Calu3 (cell line): ENCODE results near the gene PTPN23. TPM values are rescaled to one million over a fixed set of nuclear protein-coding genes. Genes with fewer than 3 reads are reported as not detected.
"Not testable (repeated sequence)": the region's sequence is repeated elsewhere in the genome, so short reads cannot be mapped to it uniquely, and the experiment has no call there.

Experiments
- BruUV-seq: library from RNA; stranded (reverse); fragments of 400-500 nt; replicated peaks from 2 replicates; lab custom pipeline; 2021; lab: Mats Ljungman, UMichigan
- CTCF ChIA-PET: fragments of 300-600 bp; sonication (Branson Sonifier 250); formaldehyde crosslinking; loops from one replicate; lab custom pipeline; 2022; ENCODE audit warnings: antibody characterized with exemption; lab: Charles Lee
- DNase-seq: peaks from one replicate; pipeline ENCODE4 v3.0.0; 2022
- H3K27ac Mint-ChIP-seq: one replicate; pipeline ENCODE4 v1.8.0; 2022; ENCODE audit warnings: mixed read lengths; ENCODE audit not compliant: unreplicated experiment
- H3K27me3 Mint-ChIP-seq: one replicate; pipeline ENCODE4 v1.8.0; 2022; ENCODE audit warnings: mixed read lengths; ENCODE audit not compliant: unreplicated experiment
- H3K36me3 Mint-ChIP-seq: one replicate; pipeline ENCODE4 v1.8.0; 2022; ENCODE audit warnings: mild to moderate bottlenecking, moderate library complexity, mixed read lengths; ENCODE audit not compliant: insufficient read depth, unreplicated experiment
- H3K4me1 Mint-ChIP-seq: one replicate; pipeline ENCODE4 v1.8.0; 2022; ENCODE audit warnings: mild to moderate bottlenecking, low read depth, mixed read lengths; ENCODE audit not compliant: unreplicated experiment
- H3K4me3 Mint-ChIP-seq: one replicate; pipeline ENCODE4 v1.8.0; 2022; ENCODE audit warnings: mild to moderate bottlenecking, low read depth, moderate library complexity, mixed read lengths; ENCODE audit not compliant: unreplicated experiment
- H3K9me3 Mint-ChIP-seq: one replicate; pipeline ENCODE4 v1.8.0; 2022; ENCODE audit warnings: low read depth, mixed read lengths; ENCODE audit not compliant: unreplicated experiment
- intact Hi-C: fragments of 100-400 bp; cut with micrococcal nuclease; formaldehyde crosslinking; loops from one replicate; pipeline ENCODE4 v1.10.0; 2022; ENCODE audit not compliant: unreplicated experiment
- total RNA-seq: library from RNA; stranded (reverse); gene quantifications from 2 replicates; pipeline ENCODE4 v1.2.3, GENCODE V29; 2022
- TF ChIP-seq, protein P1 (sequence below): fragments of 200-600 bp; IDR thresholded peaks from one replicate; pipeline ENCODE4 v1.8.0; 2022; ENCODE audit warnings: antibody characterized with exemption; ENCODE audit not compliant: unreplicated experiment

The PTPN23 gene
- total RNA-seq, 1 experiment from 2014 or later = 57.6 TPM

DNA sequence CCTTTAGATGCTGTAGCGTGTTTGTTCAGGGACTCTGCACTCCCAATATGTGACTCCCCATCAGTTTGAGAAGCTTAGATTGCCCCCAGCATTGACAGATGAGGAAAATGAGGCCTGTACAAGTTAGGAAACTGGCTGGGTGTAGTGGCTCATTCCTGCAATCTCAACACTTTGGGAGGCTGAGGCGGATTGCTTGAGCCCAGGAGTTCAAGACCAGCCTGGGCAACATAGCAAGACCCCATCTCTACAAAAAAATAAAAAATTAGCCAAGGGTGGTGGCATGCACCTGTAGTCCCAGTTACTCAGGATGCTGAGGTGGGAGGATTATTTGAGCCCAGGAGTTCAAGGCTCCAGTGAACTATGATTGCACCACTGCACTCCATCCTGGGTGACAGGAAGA, 14.0 kb upstream of the PTPN23 start:
- CTCF ChIA-PET = no interaction called here
- intact Hi-C loops = no loop called here
- no peak for DNase-seq
- no peaks in the 10 kb centered on the region for H3K9me3 Mint-ChIP-seq
- BruUV-seq = no TSS peak
- H3K27ac Mint-ChIP-seq = no peak overlapping the region
- no peak overlapping the region for H3K4me3 Mint-ChIP-seq
- no peaks in the 10 kb centered on the region for H3K27me3 Mint-ChIP-seq
- H3K4me1 Mint-ChIP-seq = no peaks in the 10 kb centered on the region
- H3K36me3 Mint-ChIP-seq = no peaks in the 10 kb centered on the region
- TF ChIP-seq, protein P1, sequence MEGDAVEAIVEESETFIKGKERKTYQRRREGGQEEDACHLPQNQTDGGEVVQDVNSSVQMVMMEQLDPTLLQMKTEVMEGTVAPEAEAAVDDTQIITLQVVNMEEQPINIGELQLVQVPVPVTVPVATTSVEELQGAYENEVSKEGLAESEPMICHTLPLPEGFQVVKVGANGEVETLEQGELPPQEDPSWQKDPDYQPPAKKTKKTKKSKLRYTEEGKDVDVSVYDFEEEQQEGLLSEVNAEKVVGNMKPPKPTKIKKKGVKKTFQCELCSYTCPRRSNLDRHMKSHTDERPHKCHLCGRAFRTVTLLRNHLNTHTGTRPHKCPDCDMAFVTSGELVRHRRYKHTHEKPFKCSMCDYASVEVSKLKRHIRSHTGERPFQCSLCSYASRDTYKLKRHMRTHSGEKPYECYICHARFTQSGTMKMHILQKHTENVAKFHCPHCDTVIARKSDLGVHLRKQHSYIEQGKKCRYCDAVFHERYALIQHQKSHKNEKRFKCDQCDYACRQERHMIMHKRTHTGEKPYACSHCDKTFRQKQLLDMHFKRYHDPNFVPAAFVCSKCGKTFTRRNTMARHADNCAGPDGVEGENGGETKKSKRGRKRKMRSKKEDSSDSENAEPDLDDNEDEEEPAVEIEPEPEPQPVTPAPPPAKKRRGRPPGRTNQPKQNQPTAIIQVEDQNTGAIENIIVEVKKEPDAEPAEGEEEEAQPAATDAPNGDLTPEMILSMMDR = no peak

- no peaks in the 10 kb centered on the region for H3K9me3 Mint-ChIP-seq
- TF ChIP-seq, protein P1 = no peak
- H3K4me3 Mint-ChIP-seq = no peak overlapping the region
- intact Hi-C loops = no loop called here
- BruUV-seq = no TSS peak
- no peaks in the 10 kb centered on the region for H3K36me3 Mint-ChIP-seq
- H3K27ac Mint-ChIP-seq = no peak overlapping the region
- DNase-seq = no peak
- H3K27me3 Mint-ChIP-seq = no peaks in the 10 kb centered on the region
- H3K4me1 Mint-ChIP-seq = no peaks in the 10 kb centered on the region
- CTCF ChIA-PET = no interaction called here
Measured at GRCh38 chr3:47367631-47368030, 13.2 kb upstream of the PTPN23 start.

DNA sequence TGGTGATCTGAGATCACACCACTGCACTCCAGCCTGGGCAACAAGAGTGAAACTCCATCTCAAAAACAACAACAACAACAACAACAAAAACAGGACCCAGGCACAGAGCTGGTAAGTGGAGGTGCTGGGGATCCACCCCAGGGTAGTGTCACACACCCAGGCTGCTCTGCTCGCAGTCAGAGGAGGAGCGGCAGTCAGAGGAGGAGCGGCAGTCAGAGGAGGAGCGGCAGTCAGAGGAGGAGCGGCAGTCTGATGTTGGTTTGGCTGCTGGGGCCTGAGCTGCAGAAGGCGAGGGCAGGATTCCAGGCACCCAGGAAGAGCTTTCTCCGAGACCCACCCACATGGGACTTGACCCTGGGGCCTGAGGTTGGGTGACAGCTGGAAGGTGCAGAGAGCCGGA, 10.8 kb upstream of the PTPN23 start:
- intact Hi-C loops = loop anchor here (5.0 kb wide), 1 partner anchor 663 kb away; no protein-coding TSS in a partner anchor
- H3K4me3 Mint-ChIP-seq, H3K9me3 Mint-ChIP-seq, CTCF ChIA-PET, H3K27me3 Mint-ChIP-seq, H3K4me1 Mint-ChIP-seq, H3K27ac Mint-ChIP-seq, DNase-seq, H3K36me3 Mint-ChIP-seq, BruUV-seq: not testable (repeated sequence)

DNA sequence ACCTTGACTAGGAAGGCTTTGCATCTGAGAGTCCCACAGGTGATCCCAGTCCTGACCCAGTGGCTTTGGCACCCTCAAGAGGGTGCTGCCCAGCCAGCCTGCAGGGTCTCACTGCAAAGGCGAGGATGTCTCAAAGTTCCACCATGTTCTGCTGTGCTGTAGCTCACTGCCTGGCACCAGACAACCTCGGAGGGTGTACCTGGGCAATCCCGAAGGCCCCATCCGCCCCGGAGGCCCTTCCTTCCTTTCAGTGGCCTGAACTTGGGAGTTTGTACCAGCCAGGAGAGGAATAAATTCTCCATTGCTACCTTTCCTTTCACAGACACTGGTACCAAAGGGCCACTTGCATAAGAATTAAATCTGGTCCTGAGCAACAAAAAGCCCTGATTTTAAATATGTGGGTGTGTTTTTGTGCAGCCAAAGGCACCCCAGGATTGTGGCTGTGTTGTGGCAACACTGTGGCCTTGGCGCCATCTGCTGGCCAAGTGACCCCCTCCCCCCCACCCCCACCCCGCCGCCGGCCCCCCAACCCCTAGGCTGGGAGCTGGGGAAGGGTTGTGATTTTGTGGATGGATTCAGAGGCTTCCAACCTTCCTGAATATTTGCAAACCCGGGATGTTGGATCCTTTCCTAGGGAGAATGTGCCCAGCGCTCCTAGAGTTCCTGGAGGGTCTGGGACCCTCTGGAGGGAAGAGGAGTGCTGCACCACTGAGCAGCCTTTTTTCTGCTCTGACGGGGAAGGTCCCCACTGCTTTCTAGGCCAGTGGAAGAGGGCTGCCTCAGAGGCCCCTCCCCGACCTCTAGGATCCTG, 9.7 kb upstream of the PTPN23 start:
- no peaks in the 10 kb centered on the region for H3K27me3 Mint-ChIP-seq

More for the DNA sequence above, 9.7 kb upstream of the PTPN23 start:
- no peak overlapping the region for H3K27ac Mint-ChIP-seq
- TF ChIP-seq, protein P1 = peak; percentile 54
- intact Hi-C loops = loop anchor here (5.0 kb wide), 1 partner anchor 664 kb away; no protein-coding TSS in a partner anchor
- no peaks in the 10 kb centered on the region for H3K4me1 Mint-ChIP-seq
- BruUV-seq = no TSS peak
- no peak overlapping the region for H3K4me3 Mint-ChIP-seq
- no peaks in the 10 kb centered on the region for H3K36me3 Mint-ChIP-seq
- no peaks in the 10 kb centered on the region for H3K9me3 Mint-ChIP-seq
- no peak for DNase-seq
- CTCF ChIA-PET = interaction anchor here (0.6 kb wide), 2 partner anchors 114 to 117 kb away, joined by 3 to 4 read pairs; no protein-coding TSS in a partner anchor
